Transverse colon (tissue), 4 donors: ENCODE results near the gene STK24.

Source experiments
- CTCF ChIP-seq, 5 experiments: fragments of 200-600 bp in 3 of 5; fragments of 450-650 bp in 2 of 5; sonication (generic) in 3 of 5; IDR thresholded peaks; 1 replicate in 2 of 5; 2 replicates in 3 of 5; pipeline ENCODE4 v1.5.1; 2016 to 2017; ENCODE audit warnings: antibody characterized with exemption in 5 of 5, inconsistent platforms in 3 of 5, mild to moderate bottlenecking in 2 of 5, moderate library complexity in 1 of 5
- POLR2A ChIP-seq: fragments of 450-650 bp; IDR thresholded peaks from one replicate; pipeline ENCODE4 v1.6.1; 2016; ENCODE audit warnings: antibody characterized with exemption, mild to moderate bottlenecking, moderate library complexity
- POLR2AphosphoS5 ChIP-seq, 3 donors: sonication (generic); formaldehyde crosslinking; IDR thresholded peaks; one replicate each; pipeline ENCODE4 v1.6.1; 2016; ENCODE audit warnings: antibody characterized with exemption in 3 of 3

- TF ChIP-seq POLR2A (no peak), CTCF (IDR thresholded peaks at IDR 0.05) (no peak), POLR2AphosphoS5 (IDR thresholded peaks at IDR 0.05) (no peak)
Observed at GRCh38 chr13:98449273-98449672, 127.6 kb downstream of the STK24 start.
